Measurements from ENCODE around the gene IMPA2.
A peak's percentile ranks its signal among the peaks of the same experiment; 100 is the strongest.
"Not testable (repeated sequence)": the region's sequence is repeated elsewhere in the genome, so short reads cannot be mapped to it uniquely, and the experiment has no call there.

The IMPA2 gene

DNA sequence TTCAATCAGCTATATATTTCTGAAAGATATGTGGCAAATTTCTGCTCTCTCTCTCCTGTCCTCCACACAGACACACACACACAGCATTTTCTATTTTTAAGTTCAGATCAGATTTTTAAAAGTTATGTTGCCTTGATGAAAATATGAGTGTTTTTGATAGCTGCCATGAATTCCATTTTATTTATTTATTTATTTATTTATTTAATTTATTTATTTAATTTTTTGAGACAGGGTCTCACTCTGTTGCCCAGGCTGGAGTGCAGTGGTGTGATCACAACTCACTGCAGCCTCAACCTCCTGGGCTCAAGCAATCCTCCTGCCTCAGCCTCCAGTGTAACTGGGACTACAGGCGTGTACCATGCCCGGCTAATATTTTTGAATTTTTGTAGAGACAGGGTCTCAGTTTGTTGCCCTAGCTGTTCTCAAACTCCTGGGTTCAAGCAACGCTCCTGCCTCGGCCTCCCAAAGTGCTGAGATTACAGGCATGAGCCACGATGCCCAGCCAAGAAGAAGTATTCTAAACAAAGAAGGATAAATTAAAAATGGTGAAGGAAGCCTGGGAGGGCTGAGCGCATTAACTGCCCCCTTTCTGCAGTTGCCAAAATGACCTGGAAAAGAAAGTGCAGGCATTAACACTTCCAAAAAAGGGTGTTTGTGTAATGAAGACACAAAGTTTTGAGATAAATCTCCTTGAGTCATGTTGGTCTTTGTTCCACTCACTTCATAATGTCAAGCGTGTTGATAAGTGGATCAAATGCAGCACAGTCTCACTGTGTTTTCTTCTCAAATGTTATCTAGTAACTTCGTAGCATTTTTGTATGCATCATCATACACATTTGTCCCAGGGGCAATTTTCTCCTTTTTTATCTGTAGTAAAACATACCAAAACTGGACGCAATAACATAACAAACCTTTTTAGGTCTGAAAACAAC lies 11.1 kb upstream of the IMPA2 start:
- TF ChIP-seq, protein P1, sequence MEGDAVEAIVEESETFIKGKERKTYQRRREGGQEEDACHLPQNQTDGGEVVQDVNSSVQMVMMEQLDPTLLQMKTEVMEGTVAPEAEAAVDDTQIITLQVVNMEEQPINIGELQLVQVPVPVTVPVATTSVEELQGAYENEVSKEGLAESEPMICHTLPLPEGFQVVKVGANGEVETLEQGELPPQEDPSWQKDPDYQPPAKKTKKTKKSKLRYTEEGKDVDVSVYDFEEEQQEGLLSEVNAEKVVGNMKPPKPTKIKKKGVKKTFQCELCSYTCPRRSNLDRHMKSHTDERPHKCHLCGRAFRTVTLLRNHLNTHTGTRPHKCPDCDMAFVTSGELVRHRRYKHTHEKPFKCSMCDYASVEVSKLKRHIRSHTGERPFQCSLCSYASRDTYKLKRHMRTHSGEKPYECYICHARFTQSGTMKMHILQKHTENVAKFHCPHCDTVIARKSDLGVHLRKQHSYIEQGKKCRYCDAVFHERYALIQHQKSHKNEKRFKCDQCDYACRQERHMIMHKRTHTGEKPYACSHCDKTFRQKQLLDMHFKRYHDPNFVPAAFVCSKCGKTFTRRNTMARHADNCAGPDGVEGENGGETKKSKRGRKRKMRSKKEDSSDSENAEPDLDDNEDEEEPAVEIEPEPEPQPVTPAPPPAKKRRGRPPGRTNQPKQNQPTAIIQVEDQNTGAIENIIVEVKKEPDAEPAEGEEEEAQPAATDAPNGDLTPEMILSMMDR (conservative IDR thresholded peaks at IDR 0.05; ENCODE audit: low read depth, low read length) = no peak
- no peak overlapping the region for H3K4me3 ChIP-seq (ENCODE audit: low read depth, low read length)
- no peak for DNase-seq (ENCODE audit: low read depth)

DNA sequence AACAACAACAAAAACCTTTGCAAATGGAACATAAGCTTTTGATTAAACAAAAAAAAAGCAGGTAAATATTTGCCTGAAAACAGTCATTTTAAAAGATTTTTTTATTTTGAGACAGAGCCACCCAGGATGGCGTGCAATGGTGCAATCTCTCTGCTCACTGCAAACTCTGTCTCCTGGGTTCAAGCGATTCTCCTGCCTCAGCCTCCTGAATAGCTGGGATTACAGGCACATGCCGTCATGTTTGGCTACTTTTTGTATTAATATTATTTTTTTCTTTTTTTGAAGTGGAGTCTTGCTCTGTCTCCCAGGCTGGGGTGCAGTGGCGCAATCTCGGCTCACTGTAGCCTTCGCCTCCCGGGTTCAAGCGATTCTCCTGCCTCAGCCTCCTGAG lies 10.5 kb upstream of the IMPA2 start:
- H3K4me3 ChIP-seq (ENCODE audit: low read depth, low read length); DNase-seq (ENCODE audit: low read depth): not testable (repeated sequence)

DNA sequence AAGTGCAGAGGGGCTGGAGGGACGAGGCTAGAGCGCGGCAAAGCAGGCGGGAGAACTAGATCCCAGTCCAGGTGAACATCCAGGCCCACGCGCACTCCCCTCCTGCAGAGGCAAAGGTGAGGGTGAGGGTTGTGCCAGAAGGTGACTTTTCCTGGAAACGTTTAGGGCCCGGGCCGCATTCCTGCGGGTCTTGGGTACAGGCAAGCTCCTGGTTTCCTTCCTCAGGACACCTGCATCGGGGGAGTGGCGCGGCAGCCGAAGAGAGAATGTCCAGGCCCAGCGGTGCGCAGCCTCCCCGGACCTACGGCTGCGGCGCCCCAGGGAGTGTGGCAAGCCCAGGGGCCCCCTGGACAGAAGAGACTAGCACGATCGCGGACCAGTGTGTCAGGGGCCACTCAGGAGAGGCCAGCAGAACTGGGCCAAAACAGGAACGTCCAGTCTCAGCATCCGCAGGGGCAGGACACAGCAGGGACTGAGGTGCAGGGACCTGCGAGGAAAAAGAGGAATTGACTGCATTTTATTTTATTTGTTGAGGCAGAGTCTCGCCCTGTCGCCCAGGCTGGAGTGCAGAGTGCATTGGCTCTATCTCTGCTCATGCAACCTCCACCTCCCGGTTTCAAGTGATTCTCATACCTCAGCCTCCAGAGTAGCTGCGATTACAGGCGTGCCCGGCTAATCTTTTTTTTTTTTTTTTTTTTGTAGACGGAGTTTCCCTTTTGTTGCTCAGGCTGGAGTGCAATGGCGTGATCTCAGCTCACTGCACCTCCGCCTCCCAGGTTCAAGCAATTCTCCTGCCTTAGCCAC lies 8.7 kb upstream of the IMPA2 start:
- H3K4me3 ChIP-seq (ENCODE audit: low read depth, low read length) = no peak overlapping the region
- TF ChIP-seq, protein P1 (conservative IDR thresholded peaks at IDR 0.05; ENCODE audit: low read depth, low read length) = no peak
- no peak for DNase-seq (ENCODE audit: low read depth)

DNA sequence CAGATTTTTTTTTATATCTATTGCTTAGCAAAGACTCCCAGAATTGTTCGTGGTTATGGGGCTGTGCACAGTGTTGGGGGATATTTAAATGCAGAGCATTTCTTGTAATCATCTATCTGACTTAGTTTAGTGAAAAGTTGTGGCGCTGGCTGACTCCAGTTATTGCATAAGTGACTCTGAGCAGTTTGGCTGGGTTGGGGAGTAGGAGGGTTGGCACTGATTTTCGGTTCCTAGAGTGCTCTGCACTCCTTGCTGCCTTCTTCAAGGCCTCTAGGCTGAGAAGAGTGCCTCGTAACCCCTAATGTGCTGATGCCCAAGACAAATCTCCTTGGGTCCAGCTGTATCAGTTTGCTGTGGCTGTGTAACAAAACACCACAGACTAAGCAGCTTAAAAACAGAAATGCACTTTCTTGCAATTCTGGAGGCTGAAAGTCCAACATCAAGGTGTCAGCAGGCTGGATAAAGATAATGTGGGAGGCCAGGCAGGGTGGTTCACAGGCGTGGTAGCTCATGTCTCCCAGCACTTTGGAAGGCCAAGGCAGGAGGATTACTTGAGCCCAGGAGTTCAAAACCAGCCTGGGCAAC lies 6.5 kb upstream of the IMPA2 start:
- TF ChIP-seq, protein P1 (conservative IDR thresholded peaks at IDR 0.05; ENCODE audit: low read depth, low read length) = no peak
- no peak overlapping the region for H3K4me3 ChIP-seq (ENCODE audit: low read depth, low read length)
- no peak for DNase-seq (ENCODE audit: low read depth)

DNA sequence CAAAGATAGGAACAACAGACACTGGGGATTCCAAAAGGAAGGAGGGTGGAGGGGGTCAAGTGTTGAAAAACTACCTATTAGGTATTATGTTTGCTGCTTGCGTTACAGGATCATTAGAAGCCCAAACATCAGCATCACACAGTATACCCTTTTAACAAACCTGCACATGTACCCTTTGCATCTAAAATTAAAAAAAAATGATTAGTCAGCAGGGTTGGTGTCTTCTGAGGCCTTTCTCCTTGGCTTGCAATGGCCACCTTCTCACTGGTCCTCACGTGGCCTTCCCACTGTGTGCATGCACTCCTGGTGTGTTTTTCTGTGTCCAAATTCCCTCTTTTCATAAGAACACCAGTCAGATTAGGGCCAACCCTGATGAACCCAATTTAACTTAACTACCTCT lies 5.6 kb upstream of the IMPA2 start:
- no peak overlapping the region for H3K4me3 ChIP-seq (ENCODE audit: low read depth, low read length)
- TF ChIP-seq, protein P1 (conservative IDR thresholded peaks at IDR 0.05; ENCODE audit: low read depth, low read length) = no peak
- no peak for DNase-seq (ENCODE audit: low read depth)

DNA sequence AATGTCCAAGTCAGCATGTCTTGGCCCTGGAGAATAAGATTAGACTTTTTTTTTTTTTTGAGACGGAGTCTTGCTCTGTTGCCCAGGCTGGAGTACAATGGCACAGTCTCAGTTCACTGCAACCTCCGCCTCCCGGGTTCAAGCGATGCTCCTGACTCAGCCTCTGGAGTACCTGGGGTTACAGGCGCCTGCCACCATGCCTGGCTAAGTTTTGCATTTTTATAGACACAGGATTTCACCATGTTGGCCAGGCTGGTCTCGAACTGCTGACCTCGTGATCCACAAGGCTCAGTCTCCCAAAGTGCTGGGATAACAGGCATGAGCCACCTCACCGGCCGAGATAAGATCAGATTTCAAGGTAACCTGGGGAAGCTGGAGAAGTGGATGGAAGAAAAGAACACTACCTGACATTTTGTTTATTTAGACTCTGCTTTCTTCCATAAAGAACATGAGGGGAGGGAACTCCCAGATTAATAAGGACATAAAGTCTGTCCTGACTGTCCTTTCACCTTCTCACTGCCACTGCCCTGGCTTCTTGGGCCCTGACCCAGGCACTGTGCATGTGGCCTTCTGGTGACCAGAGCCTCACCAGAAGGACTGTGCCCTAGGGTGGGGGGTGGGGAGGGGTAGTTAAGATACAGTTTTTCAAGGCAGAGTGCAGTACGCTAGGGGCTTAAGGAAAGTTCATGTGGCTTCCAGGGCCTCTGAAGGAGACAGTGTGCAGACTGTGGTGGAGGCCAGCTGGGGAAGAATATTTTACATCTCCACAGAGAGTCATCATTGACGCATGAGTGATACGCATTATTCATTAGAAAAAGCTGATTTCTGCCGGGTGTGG lies 4.8 kb upstream of the IMPA2 start:
- DNase-seq (ENCODE audit: low read depth) = peak; percentile 44
- TF ChIP-seq, protein P1 (conservative IDR thresholded peaks at IDR 0.05; ENCODE audit: low read depth, low read length) = no peak
- H3K4me3 ChIP-seq (ENCODE audit: low read depth, low read length) = no peak overlapping the region

Measured in choroid plexus epithelial cell (primary cell).